Astrocyte (in vitro differentiated cells and primary cell): Measurements from ENCODE around the gene TLN1.

Experiments
- CTCF ChIP-seq: IDR thresholded peaks from 2 replicates; pipeline ENCODE4 v1.5.1; 2011; ENCODE audit warnings: low read depth, mild to moderate bottlenecking, inconsistent platforms, low read length, moderate library complexity; ENCODE audit not compliant: insufficient read depth
- EZH2 ChIP-seq: IDR thresholded peaks from 2 replicates; pipeline ENCODE4 v1.6.1; 2012; ENCODE audit warnings: mild to moderate bottlenecking, low read length, inconsistent platforms; ENCODE audit not compliant: insufficient read depth

- TF ChIP-seq CTCF: no peak
- TF ChIP-seq EZH2: no peak
Measured at GRCh38 chr9:35687306-35687705, 44.7 kb downstream of the TLN1 start.
